Measurements from ENCODE around the gene CCDC191. TPM values are rescaled to one million over a fixed set of nuclear protein-coding genes. Genes with fewer than 3 reads are reported as not detected.

CCDC191 gene
- 1.3 and 1.9 TPM in 2 replicates for total RNA-seq

GRCh38 chr3:114056130-114057010, at the start of gene CCDC191, which contains the start of gene QTRT2:
TSS of gene CCDC191 (minus strand) at chr3:114056526. CDS start at chr3:114056466, 60 bp downstream.
TSS of gene QTRT2 (plus strand) at chr3:114056737. CDS start at chr3:114065258, 8,521 bp downstream.

DNA sequence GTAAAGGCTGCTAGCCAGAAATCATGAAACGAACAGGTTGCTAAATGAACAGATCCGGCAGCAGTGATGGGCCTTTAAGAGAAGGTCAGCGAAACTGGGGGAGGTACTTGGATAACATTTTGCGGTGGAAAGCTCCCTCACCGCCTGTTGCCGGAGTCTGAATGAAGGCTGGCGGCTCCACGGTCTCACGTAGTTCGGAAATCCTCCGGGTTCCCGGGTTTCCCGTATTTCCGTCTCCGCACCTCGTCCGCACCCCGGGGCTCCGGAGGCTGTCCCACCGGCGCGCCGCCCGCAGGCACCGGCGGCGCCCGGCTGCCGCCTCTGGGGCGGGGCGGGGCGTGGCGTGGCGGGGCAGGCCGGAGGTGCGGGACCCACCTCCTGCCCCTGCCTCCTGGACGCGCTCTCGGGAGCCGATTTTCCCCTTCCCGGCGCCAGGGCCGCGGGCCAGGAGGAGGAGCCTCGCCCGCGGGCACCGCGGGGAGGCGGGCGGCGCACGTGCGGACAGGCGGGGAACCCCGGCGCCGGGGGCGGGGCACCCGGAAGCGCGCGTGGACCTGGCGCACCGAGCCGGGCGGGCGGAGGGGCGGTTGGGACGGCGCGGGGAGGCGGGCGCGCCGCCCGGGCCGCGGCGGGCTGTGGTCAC, 108.8 kb downstream of the CCDC191 start, which contains the start of gene ZDHHC23:
ZDHHC23 (plus strand) TSS at position 642 of the 643 bp plus-strand sequence. CDS start 790 bp downstream, outside the sequence.

Other genes starting within 250 kb of the CCDC191 start
- gene GRAMD1C, start 217.7 kb downstream of the CCDC191 start, total RNA-seq = 26.9 and 30.3 TPM in 2 replicates
- 17.9 and 35.5 TPM in 2 replicates for gene ZDHHC23, start 108.5 kb downstream of the CCDC191 start, total RNA-seq
- 26.0 and 26.7 TPM in 2 replicates for gene QTRT2, start 211 bp upstream of the CCDC191 start, total RNA-seq
- gene DRD3, start 122.5 kb upstream of the CCDC191 start, total RNA-seq = not detected in 2 replicates
- not detected in 2 replicates for gene ZNF80, start 181.1 kb upstream of the CCDC191 start, total RNA-seq
- not detected in 2 replicates for gene TIGIT, start 237.5 kb upstream of the CCDC191 start, total RNA-seq